H1 (cell line): ENCODE results near the gene SLU7.

ENCODE experiments used
- CHD2 ChIP-seq: IDR thresholded peaks from 2 replicates; pipeline ENCODE4 v1.6.1; 2012; ENCODE audit warnings: low read length, improper control_type of control experiment
- JUN ChIP-seq: IDR thresholded peaks from 2 replicates; pipeline ENCODE4 v1.6.1; 2011; ENCODE audit warnings: low read depth, mild to moderate bottlenecking, improper control_type of control experiment, low read length
- YY1 ChIP-seq: IDR thresholded peaks from 2 replicates; pipeline ENCODE4 v1.6.1; 2011; ENCODE audit warnings: low read depth, mild to moderate bottlenecking, low read length
- TF ChIP-seq, protein P1 (sequence below), 3 experiments: IDR thresholded peaks; 1 replicate in 2 of 3; 2 replicates in 1 of 3; pipeline versions ENCODE4 v1.5.1 to v1.6.1; 2011; ENCODE audit warnings: low read length in 3 of 3, mild to moderate bottlenecking in 3 of 3, inconsistent platforms in 2 of 3, low read depth in 1 of 3, moderate library complexity in 1 of 3; ENCODE audit not compliant: insufficient read depth in 1 of 3; ENCODE audit errors: control extremely low read depth in 1 of 3

DNA sequence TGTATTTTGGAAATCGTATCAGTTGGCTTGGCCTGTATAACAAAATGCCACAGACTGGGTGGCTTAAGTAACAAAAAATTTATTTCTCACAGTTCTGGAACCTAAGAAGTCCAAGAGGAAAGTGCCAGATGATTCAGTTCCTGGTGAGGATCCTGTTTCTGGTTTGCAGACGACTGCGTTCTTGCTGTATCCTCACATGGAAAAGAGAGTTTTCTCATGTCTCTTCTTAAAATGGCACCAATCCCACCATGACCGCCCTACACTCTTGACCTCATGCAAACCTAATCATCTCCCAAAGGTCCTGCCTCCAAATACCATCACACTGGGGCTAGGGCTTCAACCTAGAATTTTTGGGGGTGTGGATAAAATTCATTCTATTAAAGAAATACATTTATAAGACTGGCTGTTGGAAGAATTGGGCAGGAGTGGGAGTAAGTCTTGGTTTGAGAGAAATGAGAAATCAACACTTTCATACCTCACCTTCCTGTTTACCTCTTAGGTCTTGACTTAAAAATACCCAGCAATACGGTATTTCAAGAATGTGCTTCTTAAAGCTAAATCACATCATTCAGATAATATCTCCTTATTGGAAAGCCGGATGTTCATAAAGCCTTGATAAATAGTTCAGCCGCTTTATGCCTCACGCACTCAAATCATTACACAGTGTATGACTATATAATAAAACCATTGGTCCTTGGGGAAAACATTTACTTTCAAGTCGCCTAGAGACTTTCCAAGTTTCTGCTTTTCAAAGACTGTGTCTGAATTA, 31.5 kb upstream of the SLU7 start:
- TF ChIP-seq CHD2 (no peak), JUN (no peak), YY1 (no peak)
- TF ChIP-seq, protein P1, sequence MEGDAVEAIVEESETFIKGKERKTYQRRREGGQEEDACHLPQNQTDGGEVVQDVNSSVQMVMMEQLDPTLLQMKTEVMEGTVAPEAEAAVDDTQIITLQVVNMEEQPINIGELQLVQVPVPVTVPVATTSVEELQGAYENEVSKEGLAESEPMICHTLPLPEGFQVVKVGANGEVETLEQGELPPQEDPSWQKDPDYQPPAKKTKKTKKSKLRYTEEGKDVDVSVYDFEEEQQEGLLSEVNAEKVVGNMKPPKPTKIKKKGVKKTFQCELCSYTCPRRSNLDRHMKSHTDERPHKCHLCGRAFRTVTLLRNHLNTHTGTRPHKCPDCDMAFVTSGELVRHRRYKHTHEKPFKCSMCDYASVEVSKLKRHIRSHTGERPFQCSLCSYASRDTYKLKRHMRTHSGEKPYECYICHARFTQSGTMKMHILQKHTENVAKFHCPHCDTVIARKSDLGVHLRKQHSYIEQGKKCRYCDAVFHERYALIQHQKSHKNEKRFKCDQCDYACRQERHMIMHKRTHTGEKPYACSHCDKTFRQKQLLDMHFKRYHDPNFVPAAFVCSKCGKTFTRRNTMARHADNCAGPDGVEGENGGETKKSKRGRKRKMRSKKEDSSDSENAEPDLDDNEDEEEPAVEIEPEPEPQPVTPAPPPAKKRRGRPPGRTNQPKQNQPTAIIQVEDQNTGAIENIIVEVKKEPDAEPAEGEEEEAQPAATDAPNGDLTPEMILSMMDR (IDR thresholded peaks at IDR 0.05; ENCODE audit: control extremely low read depth in 1 of 3, insufficient read depth in 1 of 3, low read depth in 1 of 3, low read length in 3 of 3), result no peak
